Heart left ventricle (tissue), 13 donors: ENCODE results near the gene BOC.

Experiments used
- CTCF ChIP-seq, 12 donors: fragments of 200-600 bp; sonication (generic) in 4 of 12; IDR thresholded peaks; one replicate each; pipeline versions ENCODE4 v1.5.0 to v1.8.0; 2018 to 2022; ENCODE audit warnings: antibody characterized with exemption in 12 of 12, mild to moderate bottlenecking in 5 of 12
- POLR2A ChIP-seq, 2 donors: fragments of 450-650 bp; IDR thresholded peaks; one replicate each; pipeline ENCODE4 v1.6.1; 2017; ENCODE audit warnings: antibody characterized with exemption in 2 of 2, mild to moderate bottlenecking in 2 of 2, moderate library complexity in 2 of 2
- donor health status: ischemic (EF 13 %, LVEDD 7.1; RV severe dilation, severe dysfunction).
- donor health status: DM: no; HTN: yes; CAD: no.
- donor health status: DM: no; HTN: no; CAD: no.
- donor health status: ischemic (EF 25% LVEDD 6.9; RV normal size, moderate dysfunction).
- donor health status: ischemic (EF 25% LVEDD 5.7; RV mildly dilated, moderate dysfunction).
- donor health status: ischemic (EF 35%, LVEDD 5.7; RV mildly dilated, moderate dysfunction).
- donor health status: nonischemic (EF 11% LVEDD 7.7; RV severe dilation, severe dysfunction).
- donor health status: DM: yes; HTN: yes; CAD: no.
- donor health status: PGD.
- donor health status: ischemic (EF 29% LVEDD 5.4; RV normal size, mild dysfunction).
- donor health status: nonischemic (EF 23%, LVEDD 6.1; RV moderate dilation, normal function).

- no peak for TF ChIP-seq CTCF (IDR thresholded peaks at IDR 0.05)
- no peak for TF ChIP-seq POLR2A (IDR thresholded peaks at IDR 0.05)
These were observed 33.8 kb upstream of the BOC start for GRCh38 chr3:113177526-113177925.
